ENCODE data around the gene FOCAD. TPM values are rescaled to one million over a fixed set of nuclear protein-coding genes. Genes with fewer than 3 reads are reported as not detected.

The FOCAD gene
- total RNA-seq, 1 experiment from 2014 or later, result 23.8 TPM

DNA sequence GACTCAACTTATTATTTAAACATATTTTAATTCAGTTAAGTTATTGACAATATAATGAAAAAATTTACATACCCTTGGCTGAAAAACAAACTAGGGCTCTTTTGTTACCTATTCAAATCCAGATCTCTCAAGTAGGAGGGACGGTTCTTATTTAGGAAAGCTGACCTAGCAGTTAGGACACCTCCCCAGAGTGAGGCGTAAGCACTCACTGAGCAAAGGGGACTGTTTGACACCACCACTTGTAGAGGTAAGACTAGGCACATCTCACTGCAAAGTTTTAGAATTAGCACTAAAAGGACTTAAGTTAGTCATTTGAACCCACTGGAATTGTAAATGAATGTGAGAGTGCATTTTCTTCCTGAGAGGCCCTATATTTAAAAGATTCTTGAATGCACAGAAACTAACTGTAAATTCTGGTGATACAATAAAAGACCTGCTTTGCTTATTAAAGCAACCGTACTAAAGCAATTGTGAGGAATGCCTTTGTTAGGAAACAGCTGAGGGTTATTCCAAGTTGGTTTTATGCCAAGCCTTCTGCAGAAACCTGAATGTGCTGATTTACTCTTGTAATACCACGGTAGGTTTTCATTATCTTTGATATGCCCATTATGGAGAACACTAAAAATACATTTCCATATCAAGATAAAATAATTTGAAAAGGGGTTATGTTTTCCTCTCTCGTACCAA is 331.2 kb downstream of the FOCAD start:
- Mint-ChIP-seq H3K4me1 (ENCODE audit: low read depth, unreplicated experiment) (no peaks in the 10 kb centered on the region), H3K36me3 (ENCODE audit: insufficient read depth, unreplicated experiment) (no peaks in the 10 kb centered on the region), H3K27ac (ENCODE audit: unreplicated experiment) (no peak overlapping the region), H3K27me3 (ENCODE audit: unreplicated experiment) (no peaks in the 10 kb centered on the region), H3K9me3 (ENCODE audit: low read depth, unreplicated experiment) (no peaks in the 10 kb centered on the region), H3K4me3 (ENCODE audit: low read depth, unreplicated experiment) (no peak overlapping the region)
- intact Hi-C loops (cut with micrococcal nuclease; ENCODE audit: unreplicated experiment), result no loop called here
- CTCF ChIA-PET, result no interaction called here
- TF ChIP-seq, protein P1, sequence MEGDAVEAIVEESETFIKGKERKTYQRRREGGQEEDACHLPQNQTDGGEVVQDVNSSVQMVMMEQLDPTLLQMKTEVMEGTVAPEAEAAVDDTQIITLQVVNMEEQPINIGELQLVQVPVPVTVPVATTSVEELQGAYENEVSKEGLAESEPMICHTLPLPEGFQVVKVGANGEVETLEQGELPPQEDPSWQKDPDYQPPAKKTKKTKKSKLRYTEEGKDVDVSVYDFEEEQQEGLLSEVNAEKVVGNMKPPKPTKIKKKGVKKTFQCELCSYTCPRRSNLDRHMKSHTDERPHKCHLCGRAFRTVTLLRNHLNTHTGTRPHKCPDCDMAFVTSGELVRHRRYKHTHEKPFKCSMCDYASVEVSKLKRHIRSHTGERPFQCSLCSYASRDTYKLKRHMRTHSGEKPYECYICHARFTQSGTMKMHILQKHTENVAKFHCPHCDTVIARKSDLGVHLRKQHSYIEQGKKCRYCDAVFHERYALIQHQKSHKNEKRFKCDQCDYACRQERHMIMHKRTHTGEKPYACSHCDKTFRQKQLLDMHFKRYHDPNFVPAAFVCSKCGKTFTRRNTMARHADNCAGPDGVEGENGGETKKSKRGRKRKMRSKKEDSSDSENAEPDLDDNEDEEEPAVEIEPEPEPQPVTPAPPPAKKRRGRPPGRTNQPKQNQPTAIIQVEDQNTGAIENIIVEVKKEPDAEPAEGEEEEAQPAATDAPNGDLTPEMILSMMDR (IDR thresholded peaks at IDR 0.05; ENCODE audit: unreplicated experiment), result no peak
- DNase-seq, result no peak
- no TSS peak for BruUV-seq (replicated peaks)

DNA sequence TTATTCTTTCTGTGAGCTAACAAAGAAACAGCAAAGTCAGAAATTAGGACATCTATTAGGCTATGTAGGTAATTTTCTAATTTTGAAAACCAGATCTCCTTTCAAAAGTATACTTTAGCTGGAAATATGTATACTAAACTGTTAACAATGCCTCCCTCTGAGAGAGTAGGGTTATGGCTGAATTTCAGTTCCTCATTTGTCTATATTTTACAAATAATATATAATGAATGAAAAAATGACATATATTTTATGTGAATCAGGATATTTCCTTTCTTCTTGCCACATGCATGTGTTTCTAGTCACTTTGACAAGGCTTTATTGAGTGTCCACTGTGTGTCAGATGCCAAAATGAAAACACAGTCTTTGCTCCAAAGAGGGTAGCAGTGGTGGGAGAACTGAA is 331.9 kb downstream of the FOCAD start:
- no peak overlapping the region for H3K4me3 Mint-ChIP-seq (ENCODE audit: low read depth, unreplicated experiment)
- no peaks in the 10 kb centered on the region for H3K9me3 Mint-ChIP-seq (ENCODE audit: low read depth, unreplicated experiment)
- BruUV-seq (replicated peaks), result no TSS peak
- H3K36me3 Mint-ChIP-seq (ENCODE audit: insufficient read depth, unreplicated experiment), result no peaks in the 10 kb centered on the region
- TF ChIP-seq, protein P1 (IDR thresholded peaks at IDR 0.05; ENCODE audit: unreplicated experiment), result no peak
- H3K27me3 Mint-ChIP-seq (ENCODE audit: unreplicated experiment), result no peaks in the 10 kb centered on the region
- no peak for DNase-seq
- no peak overlapping the region for H3K27ac Mint-ChIP-seq (ENCODE audit: unreplicated experiment)
- no peaks in the 10 kb centered on the region for H3K4me1 Mint-ChIP-seq (ENCODE audit: low read depth, unreplicated experiment)
- intact Hi-C loops (cut with micrococcal nuclease; ENCODE audit: unreplicated experiment), result no loop called here
- CTCF ChIA-PET, result no interaction called here

DNA sequence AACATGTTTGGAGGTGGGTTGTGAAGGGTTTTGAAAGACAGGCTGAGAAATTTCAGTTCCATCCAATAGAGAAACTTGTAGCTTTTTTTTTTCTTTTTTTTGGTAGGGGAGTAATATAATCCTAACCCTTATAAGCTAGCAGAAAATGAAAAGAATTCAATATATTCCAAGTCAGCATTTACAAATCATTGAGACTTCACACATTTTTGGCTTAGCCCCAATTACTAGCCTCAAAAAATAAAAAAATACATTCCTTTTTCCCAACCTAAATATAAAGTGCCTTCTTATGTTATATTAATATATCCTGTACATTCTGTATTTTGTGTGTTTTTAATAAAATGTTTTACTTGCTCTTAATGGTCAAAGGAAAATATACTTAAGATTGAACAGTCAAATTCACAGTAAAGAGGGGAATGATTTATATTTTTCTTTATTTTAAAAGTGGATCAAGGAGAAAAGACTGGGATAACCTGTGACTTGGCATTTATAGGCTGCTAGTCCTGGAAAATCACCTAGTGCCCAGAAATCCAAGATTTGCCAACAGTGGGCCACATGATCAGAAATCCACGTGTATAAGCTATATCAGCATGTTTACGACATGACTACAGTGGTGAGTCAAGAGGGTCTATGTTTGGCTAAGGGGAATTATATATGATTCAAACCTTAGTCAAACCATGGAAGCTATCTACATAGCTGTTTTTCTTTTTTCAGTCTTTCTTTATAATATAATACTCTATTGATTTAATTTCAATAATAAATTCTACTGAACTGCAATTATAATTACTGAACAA is 332.8 kb downstream of the FOCAD start:
- Mint-ChIP-seq H3K27me3 (ENCODE audit: unreplicated experiment) (no peaks in the 10 kb centered on the region), H3K36me3 (ENCODE audit: insufficient read depth, unreplicated experiment) (no peaks in the 10 kb centered on the region), H3K9me3 (ENCODE audit: low read depth, unreplicated experiment) (no peaks in the 10 kb centered on the region), H3K4me3 (ENCODE audit: low read depth, unreplicated experiment) (no peak overlapping the region), H3K4me1 (ENCODE audit: low read depth, unreplicated experiment) (no peaks in the 10 kb centered on the region), H3K27ac (ENCODE audit: unreplicated experiment) (no peak overlapping the region)
- no TSS peak for BruUV-seq (replicated peaks)
- TF ChIP-seq, protein P1 (IDR thresholded peaks at IDR 0.05; ENCODE audit: unreplicated experiment), result no peak
- CTCF ChIA-PET, result no interaction called here
- intact Hi-C loops (cut with micrococcal nuclease; ENCODE audit: unreplicated experiment), result no loop called here
- no peak for DNase-seq

DNA sequence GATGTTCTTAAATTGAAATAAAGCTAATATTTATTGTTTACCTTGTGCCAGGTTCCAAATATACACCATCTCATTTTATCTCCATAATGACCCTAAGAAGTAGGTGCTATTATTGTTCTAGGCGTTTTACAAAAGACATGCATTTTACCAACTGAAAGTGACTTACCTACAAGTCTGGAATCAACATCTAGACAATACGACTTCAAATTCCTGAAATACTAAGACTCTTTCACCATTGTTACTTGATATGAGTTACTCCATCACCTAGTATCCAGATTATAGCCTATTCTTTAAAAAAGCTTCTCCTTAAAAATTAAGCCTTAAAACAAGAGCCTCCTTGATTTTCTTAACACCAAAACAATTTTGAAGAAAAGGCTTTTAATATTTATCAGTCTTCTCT is 334.1 kb downstream of the FOCAD start:
- H3K36me3 Mint-ChIP-seq (ENCODE audit: insufficient read depth, unreplicated experiment), result no peaks in the 10 kb centered on the region
- no peak for DNase-seq
- H3K27ac Mint-ChIP-seq (ENCODE audit: unreplicated experiment), result no peak overlapping the region
- no peaks in the 10 kb centered on the region for H3K9me3 Mint-ChIP-seq (ENCODE audit: low read depth, unreplicated experiment)
- intact Hi-C loops (cut with micrococcal nuclease; ENCODE audit: unreplicated experiment), result no loop called here
- TF ChIP-seq, protein P1 (IDR thresholded peaks at IDR 0.05; ENCODE audit: unreplicated experiment), result no peak
- no peak overlapping the region for H3K4me3 Mint-ChIP-seq (ENCODE audit: low read depth, unreplicated experiment)
- H3K4me1 Mint-ChIP-seq (ENCODE audit: low read depth, unreplicated experiment), result no peaks in the 10 kb centered on the region
- no peaks in the 10 kb centered on the region for H3K27me3 Mint-ChIP-seq (ENCODE audit: unreplicated experiment)
- CTCF ChIA-PET, result no interaction called here
- no TSS peak for BruUV-seq (replicated peaks)

Data from Calu3 (cell line).